Measurements from ENCODE around the gene RGL1.

RGL1 gene

DNA sequence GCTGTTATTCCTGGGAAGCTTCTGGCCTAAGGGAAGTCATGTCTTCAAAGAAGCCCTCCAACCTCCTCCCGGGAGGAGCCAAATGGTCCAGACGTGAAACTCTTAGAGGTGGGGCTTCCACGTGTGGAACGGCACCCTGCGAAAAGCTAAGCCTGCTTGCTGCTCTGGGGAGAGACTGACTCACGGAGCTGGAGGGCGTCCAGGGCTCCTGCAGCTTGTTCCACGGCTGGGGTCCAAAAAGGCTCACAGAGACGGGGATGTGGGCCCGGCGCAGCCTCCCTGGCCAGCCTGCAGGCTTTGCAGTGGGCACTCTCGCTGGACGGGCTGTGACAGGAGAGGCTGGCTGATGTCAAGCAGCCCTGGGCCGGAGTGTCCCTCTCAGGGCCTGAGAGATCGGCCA lies 127.5 kb downstream of the RGL1 start:
- H3K4me1 ChIP-seq (ENCODE audit: control insufficient read depth, low read length): no peaks in the 10 kb centered on the region
- H3K36me3 ChIP-seq (ENCODE audit: control insufficient read depth, low read length): no peaks in the 10 kb centered on the region
- peaks cover 14% of the 10 kb centered on the region for H3K27me3 ChIP-seq (ENCODE audit: control insufficient read depth, low read length)
- no peaks in the 10 kb centered on the region for H3K9me2 ChIP-seq (replicated peaks; ENCODE audit: control insufficient read depth, low read length)
- H3K9me3 ChIP-seq (ENCODE audit: control insufficient read depth, insufficient read depth, low read length): no peaks in the 10 kb centered on the region
- H3K79me2 ChIP-seq (ENCODE audit: control insufficient read depth, low read length): no peaks in the 10 kb centered on the region
- no peak overlapping the region for H3K4me2 ChIP-seq (ENCODE audit: low read length)
- TF ChIP-seq EZH2phosphoT487 (IDR thresholded peaks at IDR 0.05; ENCODE audit: borderline replicate concordance, low read length): no peak
- no peak for TF ChIP-seq CTCF (IDR thresholded peaks at IDR 0.05; ENCODE audit: low read depth, low read length, poor library complexity, severe bottlenecking)
- no peaks in the 10 kb centered on the region for H3F3A ChIP-seq (ENCODE audit: control insufficient read depth, insufficient read depth)
- H3K27ac ChIP-seq (ENCODE audit: low read depth, low read length): no peak overlapping the region
- no peak overlapping the region for H3K4me3 ChIP-seq (ENCODE audit: low read length)
- H4K20me1 ChIP-seq (ENCODE audit: control insufficient read depth, insufficient read depth, low read depth, low read length): no peaks in the 10 kb centered on the region

DNA sequence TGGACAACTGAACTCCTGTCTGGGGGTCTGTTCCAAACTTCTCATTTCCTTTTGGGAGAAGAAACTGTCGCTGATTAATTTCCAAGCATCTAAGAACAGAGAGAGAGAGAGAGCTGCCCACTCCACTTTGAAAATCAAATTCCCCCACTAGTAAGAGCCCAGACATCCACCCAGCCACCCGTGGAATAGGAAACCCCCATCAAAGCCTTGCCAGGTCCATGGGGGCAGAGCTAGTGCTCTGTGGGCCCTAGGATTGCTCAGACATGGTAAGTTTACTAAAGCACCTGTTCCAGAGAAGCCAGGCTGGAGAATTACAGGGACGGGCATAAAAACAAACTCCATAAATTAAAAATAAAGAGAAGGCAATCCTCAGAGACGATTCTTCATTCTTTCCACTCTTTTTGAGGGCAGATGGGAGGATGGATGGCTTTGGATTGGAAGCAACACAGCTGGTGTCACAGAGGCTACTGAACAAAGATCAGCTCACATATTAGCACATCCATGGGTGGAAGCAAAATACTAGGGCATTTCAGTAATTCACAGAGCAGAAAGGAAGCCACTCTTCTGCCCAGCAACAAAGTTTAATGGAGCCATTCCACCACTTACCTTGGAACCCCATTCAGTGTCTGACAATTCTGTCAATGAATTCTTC lies 128.7 kb downstream of the RGL1 start:
- H4K20me1 ChIP-seq (ENCODE audit: control insufficient read depth, insufficient read depth, low read depth, low read length): no peaks in the 10 kb centered on the region
- H3K4me2 ChIP-seq (ENCODE audit: low read length): no peak overlapping the region
- TF ChIP-seq CTCF (IDR thresholded peaks at IDR 0.05; ENCODE audit: low read depth, low read length, poor library complexity, severe bottlenecking) (no peak), EZH2phosphoT487 (IDR thresholded peaks at IDR 0.05; ENCODE audit: borderline replicate concordance, low read length) (no peak)
- no peaks in the 10 kb centered on the region for H3K79me2 ChIP-seq (ENCODE audit: control insufficient read depth, low read length)
- no peaks in the 10 kb centered on the region for H3K9me2 ChIP-seq (replicated peaks; ENCODE audit: control insufficient read depth, low read length)
- H3K4me1 ChIP-seq (ENCODE audit: control insufficient read depth, low read length): no peaks in the 10 kb centered on the region
- H3K9me3 ChIP-seq (ENCODE audit: control insufficient read depth, insufficient read depth, low read length): no peaks in the 10 kb centered on the region
- no peak overlapping the region for H3K27ac ChIP-seq (ENCODE audit: low read depth, low read length)
- H3F3A ChIP-seq (ENCODE audit: control insufficient read depth, insufficient read depth): no peaks in the 10 kb centered on the region
- no peak overlapping the region for H3K4me3 ChIP-seq (ENCODE audit: low read length)
- H3K36me3 ChIP-seq (ENCODE audit: control insufficient read depth, low read length): no peaks in the 10 kb centered on the region
- H3K27me3 ChIP-seq (ENCODE audit: control insufficient read depth, low read length): peaks cover 12% of the 10 kb centered on the region

DNA sequence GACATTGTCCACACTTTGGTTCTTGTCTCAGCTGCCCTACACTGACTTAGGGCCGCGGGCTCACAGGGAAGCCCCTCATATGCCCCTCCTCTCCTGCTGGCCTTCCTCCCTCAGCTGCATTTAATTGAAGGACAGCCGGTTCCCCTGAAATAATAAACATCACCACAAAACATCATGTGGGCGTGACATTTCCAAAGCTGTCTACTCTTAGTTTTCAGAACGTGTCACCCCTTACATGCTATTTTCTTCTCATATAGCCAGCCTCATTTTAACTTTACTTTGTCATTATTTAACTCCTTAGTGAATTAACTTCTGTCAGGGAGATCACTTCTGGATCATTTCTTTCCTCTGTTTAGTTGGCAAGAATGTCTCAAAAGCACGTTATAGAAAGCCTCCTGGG lies 129.4 kb downstream of the RGL1 start:
- Histone ChIP-seq H3K9me2 (replicated peaks; ENCODE audit: control insufficient read depth, low read length) (no peaks in the 10 kb centered on the region), H3K4me3 (ENCODE audit: low read length) (no peak overlapping the region), H3K4me1 (ENCODE audit: control insufficient read depth, low read length) (no peaks in the 10 kb centered on the region), H3K4me2 (ENCODE audit: low read length) (no peak overlapping the region), H3K79me2 (ENCODE audit: control insufficient read depth, low read length) (no peaks in the 10 kb centered on the region), H3K27ac (ENCODE audit: low read depth, low read length) (no peak overlapping the region), H4K20me1 (ENCODE audit: control insufficient read depth, insufficient read depth, low read depth, low read length) (no peaks in the 10 kb centered on the region), H3K36me3 (ENCODE audit: control insufficient read depth, low read length) (no peaks in the 10 kb centered on the region), H3F3A (ENCODE audit: control insufficient read depth, insufficient read depth) (no peaks in the 10 kb centered on the region), H3K27me3 (ENCODE audit: control insufficient read depth, low read length) (peaks cover 12% of the 10 kb centered on the region), H3K9me3 (ENCODE audit: control insufficient read depth, insufficient read depth, low read length) (no peaks in the 10 kb centered on the region)
- TF ChIP-seq CTCF (IDR thresholded peaks at IDR 0.05; ENCODE audit: low read depth, low read length, poor library complexity, severe bottlenecking) (no peak), EZH2phosphoT487 (IDR thresholded peaks at IDR 0.05; ENCODE audit: borderline replicate concordance, low read length) (no peak)

Measured in DOHH2 (cell line).